ENCODE data around the gene TAS2R40. TPM values are rescaled to one million over a fixed set of nuclear protein-coding genes. Genes with fewer than 3 reads are reported as not detected.

Gene TAS2R40
- total RNA-seq, 4 donors from 2014 or later = not detected

DNA sequence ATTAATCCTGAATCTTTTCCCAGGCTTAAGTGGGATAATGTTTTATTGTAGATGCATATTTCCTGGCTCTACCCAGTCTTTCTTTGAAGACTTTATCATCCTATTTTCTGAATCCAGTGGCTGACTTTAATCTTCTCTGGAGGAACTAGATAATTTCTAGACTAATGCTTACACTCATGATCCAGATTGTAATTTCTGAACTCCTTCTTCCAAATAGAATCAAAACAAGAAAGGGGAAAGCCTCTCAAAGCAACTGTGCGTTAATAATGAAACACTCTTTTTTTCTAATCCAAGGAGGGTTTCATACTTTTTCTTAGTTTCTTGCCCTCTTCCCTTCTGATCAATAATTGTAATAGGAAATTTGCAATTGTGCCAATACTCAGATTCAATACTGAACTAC is 49.4 kb downstream of the TAS2R40 start:
- Histone ChIP-seq H3K9me3 (no peaks in the 10 kb centered on the region), H3K4me1 (peaks cover 0 to 10% (median 0%) of the 10 kb centered on the region in 4 donors), H3K36me3 (peaks cover 0 to 38% (median 2%) of the 10 kb centered on the region in 3 donors), H3K27me3 (no peaks in the 10 kb centered on the region), H3K4me3 (no peak overlapping the region), H3K27ac (no peak overlapping the region)
- TF ChIP-seq, protein P1, sequence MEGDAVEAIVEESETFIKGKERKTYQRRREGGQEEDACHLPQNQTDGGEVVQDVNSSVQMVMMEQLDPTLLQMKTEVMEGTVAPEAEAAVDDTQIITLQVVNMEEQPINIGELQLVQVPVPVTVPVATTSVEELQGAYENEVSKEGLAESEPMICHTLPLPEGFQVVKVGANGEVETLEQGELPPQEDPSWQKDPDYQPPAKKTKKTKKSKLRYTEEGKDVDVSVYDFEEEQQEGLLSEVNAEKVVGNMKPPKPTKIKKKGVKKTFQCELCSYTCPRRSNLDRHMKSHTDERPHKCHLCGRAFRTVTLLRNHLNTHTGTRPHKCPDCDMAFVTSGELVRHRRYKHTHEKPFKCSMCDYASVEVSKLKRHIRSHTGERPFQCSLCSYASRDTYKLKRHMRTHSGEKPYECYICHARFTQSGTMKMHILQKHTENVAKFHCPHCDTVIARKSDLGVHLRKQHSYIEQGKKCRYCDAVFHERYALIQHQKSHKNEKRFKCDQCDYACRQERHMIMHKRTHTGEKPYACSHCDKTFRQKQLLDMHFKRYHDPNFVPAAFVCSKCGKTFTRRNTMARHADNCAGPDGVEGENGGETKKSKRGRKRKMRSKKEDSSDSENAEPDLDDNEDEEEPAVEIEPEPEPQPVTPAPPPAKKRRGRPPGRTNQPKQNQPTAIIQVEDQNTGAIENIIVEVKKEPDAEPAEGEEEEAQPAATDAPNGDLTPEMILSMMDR (IDR thresholded peaks at IDR 0.05) = no peak
- TF ChIP-seq POLR2A (IDR thresholded peaks at IDR 0.05) (no peak), EP300 (IDR thresholded peaks at IDR 0.05) (no peak)
- DNase-seq (ENCODE audit: low spot score in 2 of 2) = no peak
- 84 to 93% methylated on average over 1 of the region's 1 CpG for WGBS, 2 donors

Small RNAs within 50 kb of the gene (small RNA-seq; reads per million reads assigned to genes)
- not detected for gene AC073342.3

Other genes with a start within 250 kb of the TAS2R40 start
- gene OR9A2, start 194.9 kb upstream of the TAS2R40 start, total RNA-seq = under 1 TPM in 2 of 4 donors, not detected in 2; 0.44 to 0.78 TPM
- not detected for gene OR6V1, start 169.7 kb upstream of the TAS2R40 start, total RNA-seq
- not detected for gene PIP, start 90.0 kb upstream of the TAS2R40 start, total RNA-seq
- not detected for gene TAS2R39, start 38.6 kb upstream of the TAS2R40 start, total RNA-seq
- 100 to 1,000 TPM; 149 to 202 (median 161) TPM for gene GSTK1, start 41.4 kb downstream of the TAS2R40 start, total RNA-seq
- gene TMEM139, start 62.9 kb downstream of the TAS2R40 start, total RNA-seq = 10 to 100 TPM in 1 of 4 donors, 1 to 10 TPM in 3; 2.1 to 12.0 (median 6.4) TPM
- gene CASP2, start 66.3 kb downstream of the TAS2R40 start, total RNA-seq = 10 to 100 TPM; 18.4 to 25.2 (median 21.3) TPM
- gene CLCN1, start 94.1 kb downstream of the TAS2R40 start, total RNA-seq = not detected
- 1 to 10 TPM; 1.2 to 9.0 (median 1.5) TPM for gene FAM131B, start 140.7 kb downstream of the TAS2R40 start, total RNA-seq
- 10 to 100 TPM; 57.5 to 96.9 (median 72.7) TPM for gene ZYX, start 159.3 kb downstream of the TAS2R40 start, total RNA-seq
- gene EPHA1, start 186.8 kb downstream of the TAS2R40 start, total RNA-seq = 1 to 10 TPM in 1 of 4 donors, under 1 TPM in 1, not detected in 2; 0.87 to 3.6 TPM
- gene TAS2R60, start 221.4 kb downstream of the TAS2R40 start, total RNA-seq = not detected

Data from tibial nerve (tissue), 4 donors.